ENCODE measurements around the gene SORCS2. TPM values are rescaled to one million over a fixed set of nuclear protein-coding genes. Genes with fewer than 3 reads are reported as not detected.

SORCS2 gene
- polyA plus RNA-seq, 1 of the 3 experiments (the other 2 are of a cell fraction) = 1.6 TPM

- ChIA-PET CTCF (no interaction called here), POLR2A (no interaction called here)
- no peaks in the 10 kb centered on the region for H3K36me3 ChIP-seq (replicated peaks in 1 of 2; ENCODE audit: control insufficient read depth in 1 of 2, insufficient read depth in 2 of 2, low read length in 1 of 2)
- 83% methylated on average over 15 of the region's 17 CpGs for WGBS (ENCODE audit: low lambda C conversion rate)
- peaks cover 0 to 29% of the 10 kb centered on the region in 2 experiments; a peak in 1 of 4 replicates for H3K4me1 ChIP-seq (ENCODE audit: control insufficient read depth in 1 of 2, insufficient read depth in 2 of 2, low read depth in 1 of 2, low read length in 1 of 2)
- no peaks in the 10 kb centered on the region for H3K9me3 ChIP-seq
- H3K27me3 ChIP-seq (ENCODE audit: insufficient read depth) = no peaks in the 10 kb centered on the region
- DNase-seq = no peak
- no peak overlapping the region for H3K9ac ChIP-seq
- H3K4me2 ChIP-seq = no peak overlapping the region
- H3K79me2 ChIP-seq (ENCODE audit: insufficient read depth) = no peaks in the 10 kb centered on the region
- no peak overlapping the region; a peak in 1 of 4 replicates for H3K27ac ChIP-seq (ENCODE audit: low read depth in 2 of 2, low read length in 1 of 2)
- TF ChIP-seq CHD2 (IDR thresholded peaks at IDR 0.05; ENCODE audit: low read length, partially characterized antibody) (no peak), REST (IDR thresholded peaks at IDR 0.05; ENCODE audit: low read depth, low read length) (no peak), MXI1 (IDR thresholded peaks at IDR 0.05; ENCODE audit: low read depth, low read length) (no peak), FOXJ3 (CRISPR knock-in tag; IDR thresholded peaks at IDR 0.05) (no peak), PBX3 (IDR thresholded peaks at IDR 0.05) (no peak), TAF1 (IDR thresholded peaks at IDR 0.05; ENCODE audit: borderline replicate concordance, low read depth, low read length) (no peak), SMC3 (IDR thresholded peaks at IDR 0.05; ENCODE audit: low read depth, low read length) (no peak), ELF1 (IDR thresholded peaks at IDR 0.05) (no peak), FOSL2 (IDR thresholded peaks at IDR 0.05; ENCODE audit: borderline replicate concordance, low read depth) (no peak), RFX5 (IDR thresholded peaks at IDR 0.05; ENCODE audit: low read length) (no peak), YY1 (IDR thresholded peaks at IDR 0.05; ENCODE audit: low read depth) (no peak), IRF3 (IDR thresholded peaks at IDR 0.05; ENCODE audit: low read depth, low read length) (no peak), MAX (IDR thresholded peaks at IDR 0.05; ENCODE audit: low read depth) (no peak), RAD21 (IDR thresholded peaks at IDR 0.05; ENCODE audit: low read length) (no peak), NFIC (IDR thresholded peaks at IDR 0.05; ENCODE audit: borderline replicate concordance) (no peak), TCF12 (IDR thresholded peaks at IDR 0.05) (no peak), RCOR1 (IDR thresholded peaks at IDR 0.05; ENCODE audit: low read length) (no peak)
- H3F3A ChIP-seq (replicated peaks; ENCODE audit: insufficient read depth) = no peaks in the 10 kb centered on the region
- no peak overlapping the region for H2AFZ ChIP-seq (ENCODE audit: low read depth)
- no peaks in the 10 kb centered on the region for H3K9me2 ChIP-seq
- no peak overlapping the region for H3K4me3 ChIP-seq (ENCODE audit: low read depth in 2 of 2, low read length in 1 of 2)
- H4K20me1 ChIP-seq (ENCODE audit: insufficient read depth) = no peaks in the 10 kb centered on the region
Measured at GRCh38 chr4:7254736-7255487, 62.6 kb downstream of the SORCS2 start.

Data from SK-N-SH (cell line).